HPDE6-E6E7 (cell line): Measurements from ENCODE around the gene KATNAL2.
"Not testable (repeated sequence)": the region's sequence is repeated elsewhere in the genome, so short reads cannot be mapped to it uniquely, and the experiment has no call there.

Experiments
- DNase-seq: peaks from one replicate; pipeline ENCODE4 v3.0.0; 2011; ENCODE audit warnings: missing footprints; ENCODE audit errors: extremely low spot score

The KATNAL2 gene

GRCh38 chr18:47034591-47034990 lies 117.2 kb downstream of the KATNAL2 start:
- not testable (repeated sequence) for DNase-seq

- DNase-seq: no peak
These were observed 117.8 kb downstream of the KATNAL2 start, which contains the start of gene ELOA2 for GRCh38 chr18:47035156-47035671. Gene ELOA2, minus strand, starts transcription at chr18:47035621. Its CDS starts 357 bp downstream, at chr18:47035264.

- DNase-seq: peak; percentile 11
These were observed 119.0 kb downstream of the KATNAL2 start for GRCh38 chr18:47036298-47036874.

- DNase-seq: no peak
These were observed 119.7 kb downstream of the KATNAL2 start for GRCh38 chr18:47036927-47037578.

GRCh38 chr18:47040982-47041381 lies 123.6 kb downstream of the KATNAL2 start:
- DNase-seq: no peak

GRCh38 chr18:47050468-47050867 lies 133.1 kb downstream of the KATNAL2 start:
- no peak for DNase-seq

GRCh38 chr18:47054369-47054768 lies 137.0 kb downstream of the KATNAL2 start:
- DNase-seq: no peak

- no peak for DNase-seq
These were observed 145.1 kb downstream of the KATNAL2 start for GRCh38 chr18:47062471-47062870.

GRCh38 chr18:47063096-47063495 lies 145.7 kb downstream of the KATNAL2 start:
- no peak for DNase-seq

- no peak for DNase-seq
These were observed 150.2 kb downstream of the KATNAL2 start for GRCh38 chr18:47067648-47068047.

GRCh38 chr18:47075098-47075883 lies 157.9 kb downstream of the KATNAL2 start:
- peak; percentile 79 for DNase-seq

GRCh38 chr18:47077111-47077510 lies 159.7 kb downstream of the KATNAL2 start:
- no peak for DNase-seq

- DNase-seq: no peak
These were observed 163.5 kb downstream of the KATNAL2 start for GRCh38 chr18:47080872-47081271.

GRCh38 chr18:47081578-47081977 lies 164.2 kb downstream of the KATNAL2 start:
- DNase-seq: no peak

- no peak for DNase-seq
These were observed 170.3 kb downstream of the KATNAL2 start for GRCh38 chr18:47087676-47088075.

GRCh38 chr18:47095810-47096209 lies 178.4 kb downstream of the KATNAL2 start:
- no peak for DNase-seq

GRCh38 chr18:47100212-47100831 lies 182.9 kb downstream of the KATNAL2 start:
- DNase-seq: peak; percentile 52

GRCh38 chr18:47108373-47108772 lies 191.0 kb downstream of the KATNAL2 start:
- no peak for DNase-seq

- DNase-seq: no peak
These were observed 191.6 kb downstream of the KATNAL2 start for GRCh38 chr18:47108998-47109405.

- no peak for DNase-seq
These were observed 192.3 kb downstream of the KATNAL2 start for GRCh38 chr18:47109720-47110119.

GRCh38 chr18:47110492-47111274 lies 193.3 kb downstream of the KATNAL2 start:
- DNase-seq: no peak
